Fibroblast of the conjunctiva (primary cell): ENCODE data around the gene CRY1.
A peak's percentile ranks its signal among the peaks of the same experiment; 100 is the strongest.
"Not testable (repeated sequence)": the region's sequence is repeated elsewhere in the genome, so short reads cannot be mapped to it uniquely, and the experiment has no call there.

ENCODE experiments used
- DNase-seq: peaks from one replicate; pipeline ENCODE4 v3.0.0-alpha.2; 2010; ENCODE audit warnings: low read depth

Gene CRY1

DNA sequence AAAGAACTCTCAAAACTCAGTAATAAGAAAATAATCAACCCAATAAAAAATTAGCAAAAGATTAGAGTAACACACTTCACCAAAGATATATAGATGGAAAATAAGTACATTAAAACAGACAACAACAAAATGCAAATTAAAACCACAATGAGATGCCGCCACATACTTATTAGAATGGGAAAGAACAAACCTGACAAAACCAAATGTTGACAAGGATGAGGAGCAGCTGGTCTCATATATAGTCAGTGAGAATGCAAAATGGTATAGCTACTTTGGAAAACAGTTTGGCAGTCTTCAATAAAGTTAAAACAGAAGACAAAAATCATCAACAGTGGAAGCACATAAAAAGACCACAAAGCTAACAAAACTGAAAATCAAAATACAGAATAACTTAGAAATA is 29.1 kb downstream of the CRY1 start:
- no peak for DNase-seq

DNA sequence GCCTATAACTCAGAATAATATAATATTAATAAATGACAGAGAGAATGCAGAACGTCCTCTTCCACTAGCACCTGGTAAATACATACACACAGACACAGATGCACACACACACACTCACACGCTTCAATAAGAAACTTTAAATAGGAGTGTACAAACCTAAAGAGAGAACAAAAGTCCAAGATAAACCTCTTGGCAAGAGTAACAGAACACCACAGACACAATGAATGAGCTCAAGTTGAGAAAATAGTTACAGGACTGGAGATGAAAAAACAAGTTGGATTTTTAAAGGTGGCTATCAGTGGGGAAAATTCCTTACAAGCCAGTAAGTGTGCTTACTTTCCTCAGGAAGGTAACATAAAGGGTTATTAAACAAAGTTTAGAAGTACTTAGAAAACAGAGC is 35.2 kb downstream of the CRY1 start:
- DNase-seq = no peak

DNA sequence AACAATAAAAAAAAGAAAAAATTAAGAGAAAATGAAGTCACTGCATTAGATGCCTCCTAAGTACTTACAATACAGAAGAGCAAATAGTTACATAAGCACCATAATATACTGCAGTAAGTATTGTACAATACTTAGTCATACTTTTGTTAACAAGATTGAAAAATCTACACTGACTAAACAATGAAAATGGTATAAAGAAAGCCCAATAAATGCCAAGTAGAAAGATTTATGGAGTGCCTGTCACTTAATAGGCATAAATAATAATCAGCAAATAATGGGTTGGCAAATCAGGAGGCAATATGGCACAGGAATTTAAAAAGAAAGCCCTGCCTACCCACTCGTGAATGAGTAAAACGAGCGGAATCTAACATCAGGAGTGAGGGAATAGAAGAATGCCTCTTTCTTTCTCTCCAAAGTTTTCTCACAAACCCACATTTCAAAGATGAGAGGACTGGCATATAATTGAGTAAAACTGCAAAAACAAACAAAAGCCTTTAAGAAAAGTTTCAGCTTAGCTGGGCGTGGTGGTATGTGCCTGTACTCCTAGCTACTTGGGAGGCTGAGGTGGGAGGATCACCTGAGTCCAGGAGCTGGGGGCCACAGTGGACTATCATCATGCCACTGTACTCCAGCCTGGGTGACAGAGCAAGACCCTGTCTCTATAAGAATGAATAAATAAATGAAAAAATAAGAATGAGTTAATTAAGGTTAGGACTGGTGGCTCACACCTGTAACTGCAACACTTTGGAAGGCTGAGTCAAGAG is 36.1 kb downstream of the CRY1 start:
- DNase-seq = no peak

GRCh38 chr12:107053709-107054108 is 39.6 kb downstream of the CRY1 start:
- no peak for DNase-seq

DNA sequence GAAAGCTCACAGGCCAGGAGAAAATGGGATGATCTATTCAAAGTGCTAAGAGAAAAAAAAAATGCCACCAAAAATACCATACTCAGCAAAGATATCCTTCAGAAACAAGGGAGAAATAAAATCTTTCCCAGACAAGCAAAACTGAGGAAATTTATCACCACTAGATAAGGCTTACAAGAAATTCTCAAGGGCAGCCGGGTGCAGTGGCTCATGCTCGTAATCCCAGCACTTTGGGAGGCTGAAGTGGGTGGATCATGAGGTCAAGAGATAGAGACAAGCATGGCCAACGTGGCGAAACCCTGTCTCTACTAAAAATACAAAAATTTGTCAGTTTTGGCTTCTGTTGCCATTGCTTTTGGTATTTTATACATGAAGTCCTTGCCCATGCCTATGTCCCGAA is 48.2 kb downstream of the CRY1 start:
- DNase-seq = no peak

DNA sequence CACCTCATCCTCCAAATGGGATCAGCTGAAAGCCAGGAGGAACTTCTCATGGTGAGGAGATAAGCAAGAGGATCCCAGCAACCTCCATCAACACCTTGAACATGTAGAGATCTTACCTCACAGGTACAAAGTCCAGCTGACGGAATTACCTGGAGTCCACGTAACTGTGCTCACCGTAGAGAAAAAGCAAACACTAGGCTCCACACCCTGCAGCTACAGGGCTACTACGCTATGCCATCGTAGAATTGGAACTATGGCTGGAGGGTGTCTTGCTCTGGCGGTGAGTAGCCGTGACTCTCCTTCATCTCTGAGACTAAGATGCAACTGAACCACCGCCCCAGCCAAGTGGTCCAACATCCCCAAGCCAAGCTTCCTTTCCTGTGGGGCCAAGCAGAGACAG is 50.5 kb downstream of the CRY1 start:
- DNase-seq = no peak

DNA sequence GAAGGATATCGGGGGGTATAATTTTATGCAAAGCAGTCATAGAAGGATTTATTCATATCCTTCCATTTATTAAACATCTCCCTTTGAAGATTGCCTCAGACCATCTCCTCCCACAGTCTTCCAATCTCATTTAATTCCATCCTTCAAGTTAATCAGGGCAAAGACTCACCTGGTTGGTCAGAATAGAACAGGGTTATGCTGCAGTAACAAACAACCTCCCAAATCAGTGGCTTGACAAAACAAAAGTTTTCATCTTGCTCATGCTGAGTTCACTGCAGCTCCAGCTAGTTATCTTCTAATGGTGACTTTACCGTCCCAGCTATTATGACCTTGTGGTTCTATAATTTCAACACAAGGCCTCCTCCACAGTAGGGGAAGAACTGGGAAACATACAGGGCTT is 57.6 kb downstream of the CRY1 start:
- no peak for DNase-seq

DNA sequence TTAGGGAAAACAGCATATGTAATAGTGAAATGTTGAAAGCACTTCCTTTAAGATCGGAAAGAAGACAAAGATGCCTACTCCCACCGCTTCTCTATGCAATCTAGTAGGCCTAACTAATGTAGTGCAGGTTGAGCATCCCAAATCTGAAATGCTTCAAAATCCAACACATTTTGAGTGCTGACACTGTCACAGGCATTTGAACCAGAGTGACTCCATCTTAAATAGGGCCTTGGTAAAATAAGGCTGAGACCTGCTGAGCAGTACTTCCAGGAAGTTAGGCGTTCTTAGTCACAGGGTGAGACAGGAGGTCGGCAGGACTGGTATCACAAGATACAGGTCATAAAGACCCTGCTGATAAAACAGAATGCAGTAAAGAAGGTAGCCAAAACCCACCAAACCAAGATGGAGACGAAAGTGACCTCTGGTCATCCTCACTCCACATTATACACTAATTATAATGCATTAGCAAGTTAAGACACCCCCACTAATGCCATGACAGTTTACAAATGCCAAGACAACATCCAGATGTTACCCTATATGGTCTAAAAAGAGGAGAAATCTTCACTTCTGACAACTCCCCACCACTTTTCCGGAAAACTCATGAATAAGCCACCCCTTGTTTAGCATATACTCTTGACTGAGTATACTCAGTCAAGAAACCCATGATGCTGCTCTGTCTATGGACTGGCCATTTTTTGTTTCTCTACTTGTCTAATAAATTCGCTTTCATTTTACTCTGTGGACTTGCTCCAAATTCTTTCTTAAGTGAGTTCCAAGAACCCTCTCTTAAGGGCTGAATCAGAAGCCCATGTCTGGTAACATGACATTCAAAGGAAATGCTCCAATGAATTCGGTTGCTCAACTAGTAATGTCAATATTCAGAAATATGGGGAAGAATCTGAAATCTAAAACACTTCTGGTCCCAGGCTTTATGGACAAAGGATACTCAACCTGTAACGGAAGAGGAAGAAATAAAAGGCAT is 59.3 kb downstream of the CRY1 start:
- DNase-seq = no peak

DNA sequence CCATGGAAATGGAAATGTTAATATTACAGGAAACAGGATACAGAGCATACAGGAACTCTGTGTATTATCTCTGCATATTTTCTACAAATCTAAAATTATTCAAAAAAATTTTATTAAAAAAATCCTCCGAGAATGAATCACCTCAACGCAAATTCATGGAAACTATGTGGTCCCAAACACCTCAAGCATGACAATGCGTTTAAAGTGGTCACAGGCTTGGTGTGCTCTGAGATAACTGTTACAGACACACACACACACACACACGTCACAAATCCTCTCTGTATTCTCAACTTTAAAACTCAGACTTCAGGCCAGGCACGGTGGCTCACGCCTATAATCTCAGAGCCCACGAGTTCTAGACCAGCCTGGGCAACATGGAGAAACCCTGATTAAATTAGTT is 61.1 kb downstream of the CRY1 start:
- no peak for DNase-seq

- DNase-seq = no peak
These were observed 62.3 kb downstream of the CRY1 start for GRCh38 chr12:107031061-107031460.

- DNase-seq = no peak
These were observed 64.3 kb downstream of the CRY1 start for GRCh38 chr12:107029081-107029480.

GRCh38 chr12:107027636-107028053 is 65.7 kb downstream of the CRY1 start:
- DNase-seq = peak; percentile 95

GRCh38 chr12:107026806-107027635 is 66.3 kb downstream of the CRY1 start:
- no peak for DNase-seq

DNA sequence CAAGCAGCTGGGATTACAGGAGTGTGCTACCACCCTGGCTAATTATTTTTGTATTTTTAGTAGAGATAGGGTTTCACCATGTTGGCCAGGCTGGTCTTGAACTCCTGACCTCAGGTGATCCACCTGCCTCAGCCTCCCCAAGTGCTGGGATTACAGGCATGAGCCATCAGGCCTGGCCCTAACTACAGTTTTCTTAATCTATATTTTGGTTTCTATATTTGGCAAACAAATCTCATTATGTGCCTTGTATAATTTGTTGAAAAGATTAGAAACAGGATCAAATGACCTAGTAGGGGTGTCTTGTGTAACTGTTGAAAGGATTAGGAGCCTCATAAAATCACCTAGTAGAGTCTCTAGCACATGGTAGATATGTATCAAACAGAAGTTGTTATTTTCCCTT is 67.0 kb downstream of the CRY1 start:
- DNase-seq = not testable (repeated sequence)

DNA sequence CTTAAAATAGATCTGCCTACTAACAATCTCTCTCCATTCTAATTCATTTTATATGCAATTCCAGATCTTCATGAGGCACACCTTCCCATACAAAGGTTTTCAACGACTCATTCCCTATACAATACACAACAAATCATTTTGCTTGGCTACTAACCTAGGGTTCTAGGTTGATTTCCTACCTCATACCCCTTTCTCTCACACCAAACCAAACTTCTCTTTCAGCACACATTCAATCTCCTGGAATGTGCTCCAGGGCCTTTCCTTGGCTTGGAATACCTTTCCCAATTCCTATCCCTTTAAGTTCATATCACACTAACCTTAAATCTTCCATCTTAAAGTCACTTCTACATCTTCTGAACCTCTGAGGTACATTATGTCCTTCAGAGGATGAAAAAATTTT is 67.7 kb downstream of the CRY1 start:
- DNase-seq = no peak

DNA sequence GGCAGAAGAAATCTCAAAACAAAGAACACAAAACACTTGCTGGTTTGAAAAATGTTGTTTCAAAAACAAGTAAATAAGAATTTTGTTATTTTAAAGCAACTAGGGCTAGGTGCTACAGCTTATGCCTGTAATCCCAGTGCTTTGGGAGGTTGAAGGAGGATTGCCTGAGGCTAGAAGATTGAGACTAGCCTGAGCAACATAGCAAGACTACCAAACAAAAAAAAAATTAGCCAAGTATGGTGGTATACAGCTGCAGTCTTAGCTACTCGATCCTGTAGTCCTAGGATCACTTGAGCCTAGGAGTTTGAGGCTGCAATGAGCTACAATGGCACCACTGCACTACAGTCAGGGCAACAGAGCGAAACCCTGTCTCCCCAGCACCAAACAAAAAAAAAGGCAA is 73.8 kb downstream of the CRY1 start:
- no peak for DNase-seq

DNA sequence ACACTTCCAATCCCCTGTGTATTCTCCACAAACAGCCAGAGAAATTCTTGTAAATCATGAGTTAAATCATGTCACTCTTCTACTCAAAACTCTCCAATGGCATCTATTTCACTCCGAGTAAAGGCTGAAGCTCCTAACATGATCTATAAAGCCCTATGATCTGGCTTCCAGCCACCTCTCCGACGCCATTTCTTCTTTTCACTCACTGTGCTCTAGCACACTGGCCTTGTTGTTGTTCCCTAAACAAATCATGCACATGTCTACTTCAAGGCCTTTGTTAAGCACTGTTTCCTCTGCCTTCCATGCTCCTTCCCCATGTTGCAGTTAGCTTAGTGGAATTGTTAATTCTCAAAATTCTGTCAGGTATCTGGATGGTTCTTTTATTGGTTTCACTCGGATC is 76.3 kb downstream of the CRY1 start:
- no peak for DNase-seq

DNA sequence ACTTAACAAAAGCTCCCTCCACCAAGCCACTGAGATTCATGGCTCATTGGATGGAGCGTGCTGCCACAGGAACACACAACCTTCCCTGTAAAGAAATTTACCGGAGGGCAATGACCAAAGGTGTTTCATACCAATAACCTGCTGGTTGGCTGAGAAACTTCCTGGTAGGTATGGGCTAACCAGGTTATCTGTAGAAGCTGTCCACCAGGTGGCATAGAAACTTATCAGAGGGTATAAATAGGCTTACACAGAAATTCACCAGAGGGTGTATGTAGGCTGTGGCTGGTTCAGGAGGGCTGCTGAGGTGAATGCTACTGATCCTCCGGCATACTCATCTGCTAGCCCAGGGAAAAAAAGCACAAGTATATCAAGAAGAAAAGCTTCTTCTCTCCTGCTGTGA is 79.3 kb downstream of the CRY1 start:
- DNase-seq = no peak

GRCh38 chr12:107012736-107013425 is 80.5 kb downstream of the CRY1 start:
- DNase-seq = no peak

GRCh38 chr12:107011519-107011918 is 81.8 kb downstream of the CRY1 start:
- DNase-seq = no peak

DNA sequence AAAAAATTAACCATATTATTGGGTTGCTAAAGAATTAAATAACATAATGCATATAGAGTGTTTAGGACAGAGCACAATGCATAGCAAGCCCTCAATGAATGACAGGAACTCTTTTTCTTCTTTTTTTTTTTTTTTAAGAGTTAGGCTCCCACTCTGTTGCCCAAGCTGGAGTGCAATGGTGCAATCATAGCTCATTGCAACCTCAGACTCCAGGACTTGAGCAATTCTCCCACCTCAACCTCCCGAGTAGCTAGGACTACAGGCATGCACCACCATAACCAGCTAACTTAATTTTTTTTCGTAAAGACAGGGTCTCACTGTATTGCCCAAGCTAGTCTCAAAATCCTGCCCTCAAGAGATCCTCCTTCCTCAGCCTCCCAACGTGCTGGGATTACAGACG is 85.9 kb downstream of the CRY1 start:
- DNase-seq = no peak

DNA sequence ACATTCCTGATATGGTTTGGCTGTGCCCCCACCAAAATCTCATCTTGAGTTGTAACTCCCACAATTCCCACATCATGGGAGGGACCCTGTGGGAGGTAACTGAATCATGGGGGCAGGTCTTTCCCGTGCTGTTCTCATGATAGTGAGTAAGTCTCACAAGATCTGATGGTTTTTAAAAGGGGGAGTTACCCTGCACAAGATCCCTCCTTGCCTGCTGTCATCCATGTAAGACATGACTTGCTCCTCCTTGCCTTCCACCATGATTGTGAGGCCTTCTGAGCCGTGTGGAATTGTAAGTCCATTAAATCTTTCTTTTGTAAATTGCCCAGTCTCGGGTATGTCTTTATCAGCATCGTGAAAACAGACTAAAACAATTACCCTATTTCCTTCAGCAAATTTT is 90.7 kb downstream of the CRY1 start:
- not testable (repeated sequence) for DNase-seq
